ENCODE data around the gene SEMA4B.
"Not testable (repeated sequence)": the region's sequence is repeated elsewhere in the genome, so short reads cannot be mapped to it uniquely, and the experiment has no call there.

The SEMA4B gene

GRCh38 chr15:90201130-90201943 lies at the start of gene SEMA4B:
Gene SEMA4B, plus strand, starts transcription at chr15:90201330. Its CDS starts 249 bp downstream, at chr15:90201579.
- H3K4me3 ChIP-seq (ENCODE audit: low read depth, low read length) = peak within 1 kb of the TSS; percentile 69

- H3K4me3 ChIP-seq (ENCODE audit: low read depth, low read length) = no peak overlapping the region
These were observed 49.0 kb upstream of the SEMA4B start for GRCh38 chr15:90151989-90152645.

GRCh38 chr15:90153658-90154057 lies 47.5 kb upstream of the SEMA4B start:
- no peak overlapping the region for H3K4me3 ChIP-seq (ENCODE audit: low read depth, low read length)

DNA sequence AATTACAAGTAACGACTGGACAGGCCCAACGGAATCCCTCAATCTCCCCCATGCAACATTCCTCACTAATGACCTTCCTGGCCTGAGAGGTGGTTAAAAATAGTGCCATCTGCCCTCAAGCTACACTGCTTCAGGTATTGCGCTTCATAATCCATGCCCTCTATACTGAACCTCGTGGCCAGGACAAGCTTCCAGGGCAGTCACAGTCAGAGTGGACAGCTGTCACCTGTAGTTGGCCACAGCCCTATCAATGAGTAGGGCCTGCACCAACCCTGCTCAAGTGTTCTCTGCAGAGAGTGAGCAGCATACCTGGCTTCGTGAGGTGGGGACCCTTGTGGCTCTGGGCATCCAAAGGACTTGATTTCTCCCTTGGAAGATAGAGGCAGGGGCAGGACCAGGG lies 46.9 kb upstream of the SEMA4B start:
- H3K4me3 ChIP-seq (ENCODE audit: low read depth, low read length) = no peak overlapping the region

DNA sequence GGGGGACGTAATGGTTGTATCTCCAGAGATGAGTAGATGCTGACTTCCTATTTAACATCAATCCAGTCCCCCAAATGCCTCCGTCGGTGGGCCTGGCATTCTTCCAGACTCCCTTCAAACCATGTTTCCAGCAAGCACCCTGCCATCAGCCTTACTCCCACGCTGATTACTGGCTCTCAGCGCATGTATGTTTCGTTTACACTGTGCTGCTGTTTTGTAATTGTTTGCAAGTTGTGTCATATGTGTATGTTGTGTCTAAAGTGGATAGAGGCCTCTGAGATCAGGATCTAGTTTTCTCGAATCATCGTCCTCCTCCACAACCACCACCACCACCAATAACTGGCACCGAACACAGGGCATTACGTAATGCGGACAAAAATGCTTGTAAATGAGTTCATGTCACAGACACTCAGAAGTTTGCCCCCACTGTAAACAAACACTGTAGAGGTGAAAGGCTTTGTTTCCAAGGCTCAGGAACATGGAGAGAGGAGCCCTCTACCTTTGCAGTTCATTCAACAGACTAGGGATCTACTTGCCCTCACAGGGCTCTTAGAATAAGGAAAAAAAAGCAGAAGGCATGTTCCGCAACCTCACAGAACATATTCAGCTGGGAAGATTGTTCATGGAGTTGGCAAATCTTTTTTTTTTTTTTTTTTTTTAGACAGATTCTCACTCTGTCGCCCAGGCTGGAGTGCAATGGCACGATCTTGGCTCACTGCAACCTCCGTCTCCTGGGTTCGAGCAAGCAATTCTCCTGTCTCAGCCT lies 46.1 kb upstream of the SEMA4B start:
- no peak overlapping the region for H3K4me3 ChIP-seq (ENCODE audit: low read depth, low read length)

DNA sequence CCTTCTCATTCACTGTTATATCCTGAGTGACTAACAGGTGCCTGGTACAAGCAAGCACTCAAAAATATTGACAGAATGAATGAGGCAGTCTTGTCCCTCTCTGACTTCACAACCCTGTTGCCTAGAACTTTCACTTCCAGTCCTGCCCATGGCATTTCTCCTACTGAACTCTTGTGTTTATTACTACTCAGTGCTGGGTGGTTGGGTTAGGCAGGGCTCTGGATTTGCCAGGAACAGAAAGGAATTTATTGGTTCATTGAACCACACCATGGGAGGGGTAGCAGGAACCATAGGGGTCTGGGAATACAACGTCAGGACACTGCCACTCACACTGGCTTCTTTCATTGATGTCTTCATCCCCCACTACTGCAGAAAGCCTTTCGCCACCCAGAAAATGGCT lies 41.9 kb upstream of the SEMA4B start:
- no peak overlapping the region for H3K4me3 ChIP-seq (ENCODE audit: low read depth, low read length)

- no peak overlapping the region for H3K4me3 ChIP-seq (ENCODE audit: low read depth, low read length)
These were observed 40.1 kb upstream of the SEMA4B start for GRCh38 chr15:90160781-90161727.

DNA sequence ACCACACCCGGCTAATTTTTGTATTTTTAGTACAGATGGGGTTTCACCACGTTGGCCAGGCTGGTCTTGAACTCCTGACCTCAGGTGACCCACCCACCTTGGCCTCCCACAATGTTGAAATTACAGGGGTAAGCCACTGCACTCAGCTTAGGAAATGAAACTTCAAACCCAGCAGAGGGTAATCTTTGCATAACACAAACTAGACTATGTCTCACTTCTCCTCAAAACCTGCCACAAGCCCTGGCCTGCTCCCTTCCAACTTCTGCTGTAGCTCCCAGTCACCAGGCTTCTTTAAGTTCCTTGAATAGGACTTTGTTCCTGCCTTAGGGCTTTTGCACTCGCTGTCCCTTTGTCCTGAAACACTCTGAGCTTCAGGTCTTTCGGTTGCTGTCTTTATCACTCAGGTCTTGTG lies 39.2 kb upstream of the SEMA4B start:
- H3K4me3 ChIP-seq (ENCODE audit: low read depth, low read length) = no peak overlapping the region

DNA sequence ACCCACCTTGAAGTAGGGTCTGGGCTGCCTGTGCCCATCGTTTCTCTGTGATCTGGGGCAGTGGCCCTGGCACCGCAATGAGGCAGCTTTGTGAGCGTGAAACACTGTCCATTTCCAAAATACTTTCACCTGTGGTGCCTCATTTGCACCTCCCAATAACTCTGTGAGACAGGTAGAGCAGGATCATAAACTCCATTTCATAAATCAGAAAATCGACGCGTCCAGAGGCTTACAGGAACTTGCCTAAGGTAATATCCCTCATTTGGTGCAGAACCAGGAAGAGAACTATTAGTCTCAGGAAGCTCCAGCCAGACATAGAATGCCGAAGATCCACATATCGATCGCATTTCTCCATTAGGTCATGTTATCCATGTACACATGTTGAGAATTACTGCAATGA lies 38.2 kb upstream of the SEMA4B start:
- H3K4me3 ChIP-seq (ENCODE audit: low read depth, low read length) = no peak overlapping the region

- not testable (repeated sequence) for H3K4me3 ChIP-seq (ENCODE audit: low read depth, low read length)
These were observed 36.9 kb upstream of the SEMA4B start for GRCh38 chr15:90164239-90164638.

DNA sequence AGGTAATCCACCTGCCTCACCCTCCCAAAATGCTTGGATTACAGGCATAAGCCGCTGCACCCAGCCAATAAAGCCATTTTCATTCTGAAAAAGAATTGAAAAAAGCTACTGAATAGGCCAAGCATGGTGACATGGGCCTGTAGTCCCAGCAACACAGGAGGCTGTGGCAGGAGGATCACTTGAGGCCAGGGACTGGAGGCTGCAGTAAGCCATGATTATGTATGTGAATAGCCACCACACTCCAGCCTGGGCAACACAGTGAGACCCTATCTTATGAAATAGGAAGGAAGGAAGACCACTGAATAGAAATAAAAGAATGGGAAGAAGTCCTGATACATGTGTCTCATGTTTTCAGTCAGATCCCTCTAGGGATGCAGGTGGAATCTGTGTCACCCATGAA lies 36.0 kb upstream of the SEMA4B start:
- H3K4me3 ChIP-seq (ENCODE audit: low read depth, low read length) = no peak overlapping the region

DNA sequence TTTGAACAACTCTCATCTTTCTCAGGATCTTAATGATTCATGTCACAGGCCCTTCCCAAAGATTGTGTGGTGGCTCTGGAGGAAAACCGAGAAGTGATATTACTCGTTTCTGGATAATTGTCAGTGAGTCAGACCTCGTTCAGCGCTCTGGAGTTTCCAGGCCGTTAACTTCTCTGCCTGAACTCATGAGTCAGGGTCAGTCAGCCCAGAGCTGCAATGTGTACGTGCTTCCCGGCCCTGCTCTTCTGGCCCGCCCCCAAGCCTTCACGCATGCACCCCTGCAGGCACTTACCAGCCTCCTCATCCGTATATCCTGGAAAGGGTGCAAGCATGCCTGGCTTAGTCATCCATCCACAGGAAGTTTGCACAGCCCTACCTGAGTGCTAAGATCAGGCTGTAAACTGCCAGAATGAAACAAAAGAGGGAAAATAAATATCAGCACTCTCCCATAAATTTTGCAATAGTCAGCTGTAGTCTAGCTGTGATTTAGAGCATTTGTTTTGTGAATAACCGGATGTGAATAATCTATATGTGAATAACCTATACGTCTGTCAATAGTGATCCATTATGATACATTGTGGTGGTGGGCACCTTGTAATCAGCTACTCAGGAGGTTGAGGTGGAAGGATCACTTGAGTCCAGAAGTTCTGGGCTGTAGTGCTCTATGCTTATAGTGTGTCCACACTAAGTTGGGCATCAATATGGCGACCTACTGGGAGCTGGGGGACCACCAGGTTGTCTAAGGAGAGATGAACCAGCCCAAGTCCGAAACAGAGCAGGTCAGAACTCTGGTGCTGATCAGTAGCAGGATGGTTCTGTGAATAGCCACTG lies 35.3 kb upstream of the SEMA4B start:
- no peak overlapping the region for H3K4me3 ChIP-seq (ENCODE audit: low read depth, low read length)

GRCh38 chr15:90167121-90167520 lies 34.0 kb upstream of the SEMA4B start:
- H3K4me3 ChIP-seq (ENCODE audit: low read depth, low read length) = no peak overlapping the region

DNA sequence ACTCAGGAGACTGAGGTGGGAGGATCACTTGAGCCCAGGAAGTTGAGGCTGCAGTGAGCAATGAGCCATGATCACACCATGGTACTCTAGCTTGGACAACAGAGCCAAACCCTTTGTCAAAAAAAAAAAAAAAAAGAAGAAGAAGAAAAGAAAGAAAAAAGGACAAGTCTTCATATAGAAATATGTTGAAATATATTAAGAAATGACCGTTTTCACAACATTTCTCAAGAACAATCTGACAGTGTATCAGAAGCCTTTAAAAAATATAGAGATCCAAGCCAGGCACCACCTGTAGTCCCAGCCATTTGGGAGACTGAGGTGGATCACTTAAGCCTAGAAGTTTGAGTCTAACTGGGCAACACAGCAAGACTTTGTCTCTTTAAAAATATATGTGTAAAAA lies 29.5 kb upstream of the SEMA4B start:
- no peak overlapping the region for H3K4me3 ChIP-seq (ENCODE audit: low read depth, low read length)

- no peak overlapping the region for H3K4me3 ChIP-seq (ENCODE audit: low read depth, low read length)
These were observed 27.8 kb upstream of the SEMA4B start for GRCh38 chr15:90173372-90173771.

DNA sequence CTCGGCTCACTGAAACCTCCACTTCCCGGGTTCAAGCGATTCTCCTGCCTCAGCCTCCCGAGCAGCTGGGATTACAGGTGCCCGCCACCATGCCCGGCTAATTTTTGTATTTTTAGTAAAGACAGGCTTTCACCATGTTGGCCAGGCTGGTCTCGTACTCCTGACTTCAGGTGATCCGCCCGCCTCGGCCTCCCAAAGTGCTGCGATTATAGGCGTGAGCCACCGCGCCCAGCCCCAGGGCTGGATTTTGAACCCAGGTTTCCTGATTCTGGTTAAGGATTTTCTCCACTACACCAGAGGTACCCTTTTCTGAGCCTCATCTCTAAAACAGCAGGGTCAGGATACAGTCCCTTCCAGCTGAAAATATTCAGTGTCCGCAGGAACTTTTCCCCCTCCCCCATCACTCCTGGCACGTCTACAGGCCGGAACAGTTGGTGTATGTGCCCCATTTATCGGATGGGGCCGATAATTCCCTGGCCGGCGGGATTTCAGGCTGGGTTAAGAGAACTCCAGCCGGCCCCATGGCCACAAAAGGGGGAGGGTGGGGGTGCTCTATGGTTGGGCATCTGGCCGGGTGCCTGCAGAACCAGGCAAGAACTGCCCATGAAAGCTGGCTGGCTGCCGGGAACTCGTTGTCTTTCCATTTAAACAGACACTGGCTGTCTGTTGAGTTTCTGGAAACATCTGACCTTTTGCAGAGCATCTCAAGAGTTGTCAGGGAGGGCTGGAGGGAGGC lies 26.8 kb upstream of the SEMA4B start:
- no peak overlapping the region for H3K4me3 ChIP-seq (ENCODE audit: low read depth, low read length)

- H3K4me3 ChIP-seq (ENCODE audit: low read depth, low read length) = no peak overlapping the region
These were observed 24.1 kb upstream of the SEMA4B start for GRCh38 chr15:90177012-90177411.

DNA sequence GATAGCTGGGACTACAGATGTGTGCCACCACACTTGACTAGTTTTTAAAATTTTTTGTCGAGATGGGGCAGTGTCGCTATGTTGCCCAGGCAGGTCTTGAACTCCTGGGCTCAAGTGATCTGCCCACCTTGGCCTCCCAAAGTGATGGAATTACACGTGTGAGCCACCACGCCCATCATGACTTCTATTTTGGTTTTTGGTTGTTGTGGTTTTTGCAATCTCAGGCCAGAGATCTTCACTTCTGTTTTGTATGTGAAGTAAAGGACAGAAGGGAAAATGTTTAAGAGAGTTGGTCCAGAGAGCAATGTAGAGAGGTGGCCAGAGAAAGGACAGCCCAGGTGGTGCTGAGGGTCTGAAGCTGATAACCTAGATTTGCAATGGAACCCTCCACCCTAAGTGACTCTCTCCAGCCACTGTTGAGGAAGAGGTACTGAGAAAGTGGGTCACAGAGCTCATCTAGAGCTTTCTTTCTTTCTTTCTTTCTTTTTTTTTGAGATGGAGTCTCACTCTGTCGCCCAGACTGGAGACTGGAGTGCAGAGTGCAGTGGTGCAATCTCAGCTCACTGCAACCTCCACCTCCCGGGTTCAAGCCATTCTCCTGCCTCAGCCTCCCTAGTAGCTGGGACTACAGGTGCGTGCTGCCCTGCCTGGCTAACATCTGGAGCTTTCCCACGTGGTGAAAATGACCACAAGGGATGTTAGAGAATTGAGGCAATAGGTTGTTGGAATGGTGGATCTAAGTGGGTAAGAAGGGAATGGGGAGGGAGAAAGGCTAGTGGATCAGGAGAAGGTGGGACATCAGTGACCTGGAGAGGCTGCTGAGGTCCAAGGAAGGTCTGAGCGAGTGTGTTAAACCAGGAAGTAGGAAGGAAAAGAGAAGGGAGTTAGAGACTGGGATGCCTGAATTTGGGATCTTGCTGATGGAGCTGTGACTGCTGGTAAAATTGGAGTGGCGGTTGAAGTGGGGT lies 22.4 kb upstream of the SEMA4B start:
- no peak overlapping the region for H3K4me3 ChIP-seq (ENCODE audit: low read depth, low read length)

All from iPS-11a (cell line).